Measurements from ENCODE around the gene LILRB1. TPM values are rescaled to one million over a fixed set of nuclear protein-coding genes. Genes with fewer than 3 reads are reported as not detected.

LILRB1 gene
- total and polyA plus RNA-seq, 2 of the 13 experiments (the other 11 are each of a cell fraction or from before 2014, with no cell fraction given), result not detected

GRCh38 chr19:54665530-54665929 lies 35.2 kb downstream of the LILRB1 start:
- Histone ChIP-seq H2AFZ (ENCODE audit: low read length) (no peak overlapping the region), H3K79me2 (ENCODE audit: insufficient read depth, low read length) (no peaks in the 10 kb centered on the region), H3K27me3 (ENCODE audit: control insufficient read depth in 1 of 2, insufficient read depth in 2 of 2, low read length in 2 of 2) (no peaks in the 10 kb centered on the region), H3K4me2 (ENCODE audit: low read depth, low read length) (no peak overlapping the region), H3K4me1 (ENCODE audit: insufficient read depth, low read length) (no peaks in the 10 kb centered on the region), H3K27ac (ENCODE audit: extremely low read length, insufficient read depth, low read length) (no peak overlapping the region), H3K36me3 (replicated peaks in 1 of 2; ENCODE audit: control insufficient read depth in 1 of 2, insufficient read depth in 2 of 2, low read length in 2 of 2) (no peaks in the 10 kb centered on the region), H3K9ac (ENCODE audit: insufficient read depth, low read depth, low read length) (no peak overlapping the region), H3K9me3 (ENCODE audit: low read length) (no peaks in the 10 kb centered on the region), H4K20me1 (ENCODE audit: insufficient read depth, low read length) (no peaks in the 10 kb centered on the region), H3K4me3 (replicated peaks in 1 of 3; ENCODE audit: insufficient read depth in 1 of 3, low read depth in 2 of 3, low read length in 3 of 3) (no peak overlapping the region)
- intact Hi-C loops (cut with micrococcal nuclease; ENCODE audit: unreplicated experiment), result no loop called here
- FAIRE-seq (no peak), ATAC-seq (no peak), DNase-seq (ENCODE audit: low spot score) (no peak)
- in situ Hi-C loops (cut with HindIII; ENCODE audit: extremely low pct_ligation_motif_present, low pct_unique_long_range_greater_than_20kb), result no loop called here
- BruUV-seq (replicated peaks), result no TSS peak
- ChIA-PET POLR2A (no interaction called here), CTCF (ENCODE audit: low intra/inter-chr PET ratio, low total read pairs) (no interaction called here)
- 6% methylated on average over 5 of the region's 6 CpGs for WGBS (ENCODE audit: low lambda C conversion rate)
- TF ChIP-seq CREB1 (IDR thresholded peaks at IDR 0.05), result peak; percentile 52
- TF ChIP-seq CREB1 (CRISPR knock-in tag; IDR thresholded peaks at IDR 0.05), result no peak
- peak; percentile 82 for TF ChIP-seq ZKSCAN1 (IDR thresholded peaks at IDR 0.05; ENCODE audit: low read length)
- TF ChIP-seq ATF7 (IDR thresholded peaks at IDR 0.05), result peak; percentile 91
- TF ChIP-seq ATF7 (CRISPR knock-in tag; IDR thresholded peaks at IDR 0.05), result no peak
- peak; percentile 74 for TF ChIP-seq ZNF629 (CRISPR knock-in tag; conservative IDR thresholded peaks at IDR 0.05)
- no peak for TF ChIP-seq TFDP1 (CRISPR knock-in tag; IDR thresholded peaks at IDR 0.05; ENCODE audit: borderline replicate concordance)
- TF ChIP-seq ZNF136 (CRISPR knock-in tag; IDR thresholded peaks at IDR 0.05; ENCODE audit: low read depth), result no peak

GRCh38 chr19:54667217-54667616 lies 36.9 kb downstream of the LILRB1 start:
- no peak for ATAC-seq
- Histone ChIP-seq H3K27ac (ENCODE audit: extremely low read length, insufficient read depth, low read length) (no peak overlapping the region), H3K9ac (ENCODE audit: insufficient read depth, low read depth, low read length) (no peak overlapping the region), H2AFZ (ENCODE audit: low read length) (no peak overlapping the region), H3K4me2 (ENCODE audit: low read depth, low read length) (no peak overlapping the region), H3K36me3 (replicated peaks in 1 of 2; ENCODE audit: control insufficient read depth in 1 of 2, insufficient read depth in 2 of 2, low read length in 2 of 2) (no peaks in the 10 kb centered on the region), H3K79me2 (ENCODE audit: insufficient read depth, low read length) (no peaks in the 10 kb centered on the region), H3K9me3 (ENCODE audit: low read length) (no peaks in the 10 kb centered on the region), H4K20me1 (ENCODE audit: insufficient read depth, low read length) (no peaks in the 10 kb centered on the region), H3K4me3 (replicated peaks in 1 of 3; ENCODE audit: insufficient read depth in 1 of 3, low read depth in 2 of 3, low read length in 3 of 3) (no peak overlapping the region), H3K27me3 (ENCODE audit: control insufficient read depth in 1 of 2, insufficient read depth in 2 of 2, low read length in 2 of 2) (no peaks in the 10 kb centered on the region), H3K4me1 (ENCODE audit: insufficient read depth, low read length) (no peaks in the 10 kb centered on the region)
- 30% methylated on average over 11 of the region's 12 CpGs for WGBS (ENCODE audit: low lambda C conversion rate)
- ChIA-PET POLR2A (no interaction called here), CTCF (ENCODE audit: low intra/inter-chr PET ratio, low total read pairs) (no interaction called here)
- intact Hi-C loops (cut with micrococcal nuclease; ENCODE audit: unreplicated experiment), result no loop called here
- DNase-seq (ENCODE audit: low spot score), result no peak
- TF ChIP-seq ZNF280B (CRISPR knock-in tag; IDR thresholded peaks at IDR 0.05; ENCODE audit: borderline replicate concordance), result no peak
- no peak for TF ChIP-seq TOPORS (CRISPR knock-in tag; IDR thresholded peaks at IDR 0.05)
- TF ChIP-seq ZSCAN12 (CRISPR knock-in tag; IDR thresholded peaks at IDR 0.05), result no peak
- TF ChIP-seq ZNF619 (CRISPR knock-in tag; IDR thresholded peaks at IDR 0.05), result no peak
- TF ChIP-seq HINFP (CRISPR knock-in tag; IDR thresholded peaks at IDR 0.05; ENCODE audit: low read depth), result no peak
- TF ChIP-seq ZC3H4 (CRISPR knock-in tag; IDR thresholded peaks at IDR 0.05; ENCODE audit: borderline replicate concordance), result no peak
- TF ChIP-seq ELK4 (CRISPR knock-in tag; IDR thresholded peaks at IDR 0.05; ENCODE audit: borderline replicate concordance), result no peak
- no peak for FAIRE-seq
- in situ Hi-C loops (cut with HindIII; ENCODE audit: extremely low pct_ligation_motif_present, low pct_unique_long_range_greater_than_20kb), result no loop called here
- no TSS peak for BruUV-seq (replicated peaks)

Data from HepG2 (cell line).